ENCODE measurements around the gene SOBP.

The SOBP gene

DNA sequence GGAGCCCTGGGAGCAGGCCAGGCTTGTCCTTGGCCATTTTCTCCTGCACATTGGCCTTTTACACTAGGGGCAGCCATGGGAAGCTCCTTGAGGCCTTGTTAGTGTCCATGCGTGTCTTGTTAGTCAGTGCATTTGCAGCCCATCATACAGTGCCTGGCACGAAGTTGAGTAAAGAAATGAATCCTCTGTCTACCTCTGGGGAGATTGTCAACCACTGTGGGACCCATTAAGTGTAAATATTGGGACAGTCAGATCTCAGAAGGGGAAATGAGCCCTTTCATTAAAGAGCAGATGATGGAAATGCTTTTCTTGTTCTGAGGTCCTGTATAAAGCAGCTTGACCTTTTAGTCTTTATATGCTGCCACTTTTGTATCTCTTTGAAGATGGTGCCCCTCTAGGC lies 33.9 kb downstream of the SOBP start:
- no peak for DNase-seq (ENCODE audit: low read depth in 2 of 2)

- no peak for DNase-seq (ENCODE audit: low read depth in 2 of 2)
Observed at GRCh38 chr6:107524626-107525025, 34.7 kb downstream of the SOBP start.

- no peak for DNase-seq (ENCODE audit: low read depth in 2 of 2)
Observed at GRCh38 chr6:107531868-107532267, 42.0 kb downstream of the SOBP start.

DNA sequence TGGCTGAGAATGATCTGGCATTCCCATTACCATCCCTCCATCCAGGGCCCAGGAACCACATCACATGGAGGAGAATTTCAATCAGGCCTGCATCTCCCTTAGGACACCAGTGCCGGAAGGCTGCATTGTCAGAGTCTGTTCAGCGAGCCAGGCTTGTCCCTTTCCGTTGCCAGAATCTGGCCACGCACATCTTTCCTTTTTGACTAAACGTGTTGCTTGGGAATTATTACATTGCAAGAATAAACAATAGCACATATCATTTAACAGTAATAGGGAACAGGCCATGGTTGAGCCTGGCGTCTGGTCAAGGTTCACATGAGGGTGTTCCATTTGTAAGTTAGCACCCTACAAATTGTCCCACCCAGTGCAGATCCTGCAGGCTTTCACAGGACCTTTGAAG lies 42.8 kb downstream of the SOBP start:
- DNase-seq (ENCODE audit: low read depth in 2 of 2): no peak

- no peak for DNase-seq (ENCODE audit: low read depth in 2 of 2)
Observed at GRCh38 chr6:107533415-107534059, 43.6 kb downstream of the SOBP start.

- no peak for DNase-seq (ENCODE audit: low read depth in 2 of 2)
Observed at GRCh38 chr6:107534571-107535141, 44.7 kb downstream of the SOBP start.

- DNase-seq (ENCODE audit: low read depth in 2 of 2): no peak
Observed at GRCh38 chr6:107535626-107536025, 45.7 kb downstream of the SOBP start.

DNA sequence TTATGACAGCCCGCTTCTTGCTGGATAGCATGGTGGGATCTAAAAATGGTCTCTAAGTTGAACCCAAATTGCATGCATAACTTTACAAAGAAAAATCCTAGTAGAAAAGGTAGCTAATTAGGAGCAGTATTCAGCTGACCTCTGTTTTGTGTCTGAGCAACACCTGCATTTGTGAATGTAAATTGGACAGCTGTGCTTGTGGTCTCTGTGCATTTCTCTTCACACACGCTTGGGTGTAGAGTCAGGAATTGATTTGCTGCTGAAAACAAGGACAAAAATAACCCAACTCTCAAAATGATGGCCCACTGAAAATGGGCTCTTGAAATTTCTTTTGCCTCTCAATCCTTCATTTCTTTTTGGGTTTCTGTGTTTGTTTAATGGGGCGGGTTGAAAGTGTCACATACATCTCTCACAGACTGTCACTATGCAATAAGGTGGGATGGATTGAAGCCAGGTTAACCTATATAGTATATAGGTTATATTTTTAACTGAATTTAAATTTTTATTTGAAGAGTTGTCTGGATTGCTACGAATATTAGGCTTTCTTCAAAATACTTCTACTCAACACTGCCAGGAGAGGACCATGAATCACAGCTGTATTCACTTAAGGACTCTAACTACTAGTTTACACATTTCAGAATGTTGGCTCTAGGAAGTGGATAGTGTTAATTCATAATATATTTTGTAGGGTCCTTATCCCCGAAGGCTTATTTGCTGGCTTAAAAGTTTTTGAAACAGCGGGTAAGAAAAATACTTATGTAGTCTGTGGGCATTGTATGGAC lies 46.5 kb downstream of the SOBP start:
- DNase-seq (ENCODE audit: low read depth in 2 of 2): no peak

DNA sequence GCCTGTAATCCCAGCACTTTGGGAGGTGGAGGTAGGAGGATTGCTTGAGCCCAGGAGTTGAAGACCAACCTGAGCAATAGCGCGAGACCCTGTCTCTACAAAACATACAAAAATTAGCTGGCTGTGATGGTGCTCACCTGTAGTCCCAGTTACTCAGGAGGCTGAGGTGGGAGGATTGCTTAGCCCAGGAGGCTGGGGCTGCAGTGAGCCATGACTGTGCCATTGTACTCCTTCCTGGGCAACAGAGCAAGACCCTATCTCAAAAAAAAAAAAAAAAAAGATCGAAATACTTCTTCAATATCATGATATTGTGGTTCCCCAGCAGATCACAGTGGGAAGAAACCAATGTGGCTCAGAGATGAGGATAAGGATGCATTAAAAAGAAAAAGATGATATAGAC lies 47.6 kb downstream of the SOBP start:
- no peak for DNase-seq (ENCODE audit: low read depth in 2 of 2)

DNA sequence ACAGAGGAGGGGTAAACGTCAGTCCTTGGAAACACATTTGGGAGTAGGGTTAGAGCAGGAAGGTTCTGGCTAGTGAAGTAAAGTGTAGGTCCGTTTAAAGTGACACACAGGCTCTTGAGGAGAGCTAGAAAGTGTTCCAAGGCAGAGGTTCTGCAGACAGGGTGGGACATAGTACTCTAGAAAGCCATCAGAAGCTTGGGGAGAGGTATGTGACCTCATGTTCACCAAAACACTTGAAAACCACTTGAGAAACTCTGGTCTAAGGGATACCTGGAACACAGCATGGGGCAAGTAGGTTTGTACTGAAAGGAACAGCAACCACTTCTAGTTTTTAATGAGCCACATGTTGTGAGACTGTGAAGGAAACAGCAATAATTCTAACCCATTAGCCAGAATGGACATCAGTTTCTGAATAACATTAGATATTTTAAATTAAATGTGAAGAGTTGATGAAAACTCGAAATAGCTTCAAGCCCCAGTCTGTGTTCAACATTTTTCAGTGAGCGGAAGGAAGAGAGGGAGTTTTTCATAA lies 49.0 kb downstream of the SOBP start:
- no peak for DNase-seq (ENCODE audit: low read depth in 2 of 2)

DNA sequence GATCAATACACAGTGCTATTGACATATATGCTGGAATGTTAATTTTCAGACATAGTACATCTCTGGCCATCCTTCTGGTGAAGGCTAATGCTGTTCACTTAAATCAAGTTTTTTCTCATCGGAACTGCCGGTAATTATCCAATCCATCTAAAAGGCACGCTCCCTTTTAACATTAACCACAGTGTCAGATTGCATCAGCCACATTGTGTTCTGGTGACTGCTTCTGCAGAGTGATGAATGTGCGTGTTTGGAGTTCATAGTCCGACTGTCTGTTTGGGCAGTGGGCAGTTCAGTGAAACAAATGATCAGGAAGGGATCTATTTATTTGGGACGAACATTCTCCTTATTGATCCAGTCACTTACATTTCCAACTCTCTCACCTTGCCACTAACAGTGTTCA lies 49.5 kb downstream of the SOBP start:
- no peak for DNase-seq (ENCODE audit: low read depth in 2 of 2)

- DNase-seq (ENCODE audit: low read depth in 2 of 2): no peak
Observed at GRCh38 chr6:107539849-107540464, 50.0 kb downstream of the SOBP start.

DNA sequence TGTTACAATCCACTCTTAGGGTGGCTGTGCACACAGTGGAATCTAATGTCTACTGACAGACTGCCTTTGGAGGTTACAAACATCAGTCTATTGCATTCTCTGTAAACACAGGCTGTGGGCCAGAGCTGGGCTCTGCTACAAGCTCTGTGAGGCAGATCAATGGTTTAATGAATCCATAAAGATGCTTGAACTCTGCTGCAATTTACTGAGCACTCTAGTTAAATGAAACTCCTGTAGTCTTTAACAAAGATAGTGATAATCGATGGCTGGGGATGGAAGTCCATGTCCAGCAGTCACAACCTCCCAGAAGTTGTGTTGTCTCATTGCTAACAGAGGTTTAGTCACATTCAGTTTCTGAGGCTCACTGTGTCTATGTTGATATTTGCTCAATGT lies 50.5 kb downstream of the SOBP start:
- DNase-seq (ENCODE audit: low read depth in 2 of 2): no peak

DNA sequence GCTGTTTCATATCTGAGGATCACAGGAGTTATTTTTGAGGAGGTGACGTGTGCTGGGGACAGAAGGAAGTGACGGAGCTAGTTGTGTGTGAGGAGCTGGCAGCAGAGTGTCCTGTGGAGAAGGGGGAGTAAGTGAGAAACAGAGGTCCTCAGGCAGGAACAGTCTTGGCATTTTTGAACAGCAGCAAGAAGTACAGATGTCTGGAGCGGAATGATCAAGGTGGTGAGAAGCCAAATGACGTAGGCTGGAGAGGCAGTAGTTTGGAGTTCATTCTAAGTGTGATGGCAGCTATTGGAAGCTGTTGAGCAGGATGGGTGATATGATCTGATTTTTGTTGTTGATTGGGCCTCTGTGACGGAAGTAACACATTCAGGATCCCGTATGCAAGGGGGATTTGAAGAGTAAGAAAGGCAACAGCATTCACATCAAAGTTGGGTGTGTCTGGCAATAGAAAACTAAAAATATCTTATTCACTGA lies 52.3 kb downstream of the SOBP start:
- no peak for DNase-seq (ENCODE audit: low read depth in 2 of 2)

- DNase-seq (ENCODE audit: low read depth in 2 of 2): no peak
Observed at GRCh38 chr6:107543088-107543487, 53.2 kb downstream of the SOBP start.

DNA sequence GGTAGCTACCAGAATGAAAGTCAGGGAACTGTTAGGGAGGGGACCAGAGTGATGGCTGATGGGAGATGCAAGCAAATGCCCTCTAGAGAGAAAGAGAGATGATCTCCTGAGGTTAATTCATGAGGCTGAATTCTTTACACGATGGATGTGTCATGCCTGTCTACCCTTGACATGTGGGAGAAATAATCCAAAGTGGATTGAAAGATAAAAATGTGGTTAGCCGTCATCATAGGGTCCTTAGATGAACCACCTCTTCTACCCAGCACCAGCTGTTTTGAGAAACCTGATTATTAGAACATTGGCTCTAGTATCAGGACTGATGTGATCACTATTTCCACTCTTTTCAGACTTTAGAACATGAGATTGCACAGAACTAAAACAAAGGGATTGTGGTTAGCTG lies 53.6 kb downstream of the SOBP start:
- DNase-seq (ENCODE audit: low read depth in 2 of 2): no peak

DNA sequence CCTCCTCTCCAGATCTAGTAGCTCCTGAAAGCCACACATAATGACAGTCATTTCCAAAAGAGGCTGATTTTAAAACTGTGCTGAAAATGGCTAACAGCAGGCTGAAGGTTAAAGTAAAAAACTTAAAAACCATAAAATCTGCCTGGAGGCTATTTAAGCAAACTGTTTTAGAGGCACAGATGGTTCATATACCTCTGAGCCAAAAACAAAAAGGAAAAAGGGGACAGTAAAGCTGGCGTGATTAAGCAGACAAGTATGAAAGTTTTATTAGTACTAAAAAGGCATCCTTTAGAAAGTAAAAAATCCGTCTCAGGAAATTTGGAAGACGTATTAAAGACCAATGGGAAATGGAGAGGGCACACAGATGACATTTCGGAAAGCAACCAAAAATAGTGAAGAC lies 55.8 kb downstream of the SOBP start:
- no peak for DNase-seq (ENCODE audit: low read depth in 2 of 2)

DNA sequence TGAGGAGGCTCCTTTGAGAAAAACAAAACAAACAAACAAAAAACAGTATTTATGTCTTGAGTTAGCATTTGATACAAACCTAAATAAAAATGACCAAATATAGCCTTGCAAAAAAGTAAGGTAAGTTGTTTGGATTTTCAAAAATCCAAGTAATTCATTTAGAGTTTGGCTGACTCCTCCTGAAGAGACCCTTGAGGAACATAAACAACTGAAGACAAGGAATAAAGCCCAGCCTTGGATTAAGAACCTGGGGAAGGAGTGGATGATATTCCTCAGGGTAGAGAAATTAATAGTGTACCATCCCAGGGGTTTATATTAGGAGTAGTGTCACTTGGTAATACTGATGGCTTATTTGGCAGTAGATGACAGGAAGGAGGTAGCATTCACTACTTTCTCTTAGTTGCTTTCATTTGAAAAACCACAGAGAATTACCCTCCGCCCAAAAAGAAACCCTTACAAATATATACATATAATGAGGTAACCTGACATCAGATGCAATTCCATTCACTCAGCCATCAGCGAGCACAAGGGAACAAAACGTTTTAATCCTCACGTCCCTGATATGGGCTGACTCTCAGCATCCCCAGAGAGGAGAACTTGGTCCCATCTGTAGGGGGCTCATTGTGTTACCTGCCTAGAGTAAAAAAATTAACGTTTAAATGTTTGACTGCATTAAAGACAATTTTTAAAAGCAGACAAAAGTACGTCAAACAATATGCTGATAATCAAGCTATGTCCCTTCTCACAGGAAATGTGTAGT lies 57.0 kb downstream of the SOBP start:
- DNase-seq (ENCODE audit: low read depth in 2 of 2): no peak

DNA sequence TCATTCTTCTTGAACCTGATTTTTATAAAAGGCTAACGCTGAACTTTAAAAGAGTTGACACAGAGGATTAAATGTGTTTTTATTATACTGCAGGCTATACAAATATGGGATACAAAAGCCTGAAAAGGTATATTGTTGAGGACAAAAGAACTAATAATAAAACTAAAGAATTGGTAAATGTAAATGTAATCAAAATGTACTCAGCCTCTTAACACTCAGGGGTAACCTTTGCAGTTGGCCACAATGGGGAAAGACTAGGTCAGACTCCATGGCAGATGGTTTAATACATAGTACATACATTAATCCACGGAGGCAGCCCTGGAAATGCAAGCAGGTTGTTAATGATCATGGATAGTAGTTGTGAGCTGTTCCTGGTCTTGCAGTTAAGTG lies 57.5 kb downstream of the SOBP start:
- DNase-seq (ENCODE audit: low read depth in 2 of 2): no peak

GRCh38 chr6:107550241-107550840 lies 60.4 kb downstream of the SOBP start:
- DNase-seq (ENCODE audit: low read depth in 2 of 2): no peak

DNA sequence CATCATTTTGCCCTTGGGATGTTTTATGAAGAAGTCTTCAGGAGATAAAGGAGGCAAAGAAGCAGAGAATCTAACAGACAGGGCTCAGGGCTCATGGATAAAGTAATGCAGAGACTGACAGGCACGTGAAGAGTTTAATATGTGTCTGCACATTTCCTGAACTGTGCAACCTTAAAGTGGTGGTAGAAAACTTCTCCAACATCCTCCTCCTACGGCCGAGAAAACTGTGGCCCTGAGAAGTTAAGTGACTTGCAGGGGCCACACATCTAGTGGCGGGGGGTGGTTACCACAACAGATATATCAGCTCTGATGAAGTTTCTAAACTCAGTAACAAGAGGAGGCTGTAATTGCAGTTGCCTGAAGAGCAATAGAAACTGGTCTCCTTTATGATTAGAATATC lies 61.0 kb downstream of the SOBP start:
- DNase-seq (ENCODE audit: low read depth in 2 of 2): no peak

All from stimulated activated CD4-positive, alpha-beta T cell treated with anti-CD3 and anti-CD28 coated beads, Interleukin-12 subunit alpha, Interleukin-12 subunit beta, amount 100 ng/mL, for 24 hours (primary cell).